ENCODE results near the gene TRIM51. TPM values are rescaled to one million over a fixed set of nuclear protein-coding genes. Genes with fewer than 3 reads are reported as not detected.

Gene TRIM51
- total RNA-seq, 5 donors from 2014 or later (not counting 1 experiment from before 2014, with no cell fraction given), result not detected

DNA sequence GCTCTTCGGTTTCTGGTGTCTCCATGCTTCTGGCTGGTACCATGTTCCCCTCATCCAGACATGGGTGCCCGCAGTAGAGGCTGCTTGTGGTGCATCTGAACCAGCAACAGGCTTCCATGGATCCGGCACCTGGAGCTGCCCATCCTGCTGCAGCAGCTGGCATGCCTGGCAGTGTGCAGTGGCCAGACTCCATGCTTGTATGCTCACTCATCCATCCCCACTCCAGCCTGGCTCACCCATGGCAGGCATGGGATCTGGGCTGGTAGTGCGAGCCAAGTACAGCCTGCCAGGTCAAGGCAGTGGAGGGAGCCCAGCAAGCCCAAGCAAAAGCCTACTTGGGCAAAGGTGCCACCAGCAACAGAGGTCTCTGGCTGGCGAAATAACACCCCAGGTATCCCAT is 37.4 kb downstream of the TRIM51 start:
- H3K9me3 Mint-ChIP-seq, result peaks cover 6 to 34% (median 18%) of the 10 kb centered on the region in 3 donors
- no peak overlapping the region for H3K27ac ChIP-seq (ENCODE audit: low read length)
- H3K27me3 ChIP-seq (replicated peaks in 1 of 2; ENCODE audit: control insufficient read depth in 2 of 2, extremely low read depth in 1 of 2, insufficient read depth in 2 of 2, low read length in 1 of 2), result no peaks in the 10 kb centered on the region
- 77% methylated on average over 4 of the region's 5 CpGs for WGBS (ENCODE audit: insufficient coverage)
- H3K36me3 Mint-ChIP-seq, result no peaks in the 10 kb centered on the region
- no peak overlapping the region for H3K27ac Mint-ChIP-seq
- no peak overlapping the region for H3K4me3 ChIP-seq (ENCODE audit: control insufficient read depth in 1 of 2, extremely low read depth in 1 of 2, low read length in 1 of 2)
- no peaks in the 10 kb centered on the region for H3K27me3 Mint-ChIP-seq
- ATAC-seq (replicated peaks in 1 of 4) (no peak), DNase-seq (no peak)
- no peaks in the 10 kb centered on the region for H3K36me3 ChIP-seq (ENCODE audit: control insufficient read depth in 2 of 2, extremely low read depth in 1 of 2, insufficient read depth in 1 of 2, low read length in 1 of 2)
- H3K4me1 Mint-ChIP-seq, result no peaks in the 10 kb centered on the region
- ChIA-PET CTCF (no interaction called here), POLR2A (no interaction called here)
- no peaks in the 10 kb centered on the region for H3K9me3 ChIP-seq
- no peak overlapping the region for H3K4me3 Mint-ChIP-seq
- no peaks in the 10 kb centered on the region for H3K4me1 ChIP-seq (ENCODE audit: control insufficient read depth in 1 of 2, extremely low read depth in 1 of 2, insufficient read depth in 2 of 2, low read length in 2 of 2)

DNA sequence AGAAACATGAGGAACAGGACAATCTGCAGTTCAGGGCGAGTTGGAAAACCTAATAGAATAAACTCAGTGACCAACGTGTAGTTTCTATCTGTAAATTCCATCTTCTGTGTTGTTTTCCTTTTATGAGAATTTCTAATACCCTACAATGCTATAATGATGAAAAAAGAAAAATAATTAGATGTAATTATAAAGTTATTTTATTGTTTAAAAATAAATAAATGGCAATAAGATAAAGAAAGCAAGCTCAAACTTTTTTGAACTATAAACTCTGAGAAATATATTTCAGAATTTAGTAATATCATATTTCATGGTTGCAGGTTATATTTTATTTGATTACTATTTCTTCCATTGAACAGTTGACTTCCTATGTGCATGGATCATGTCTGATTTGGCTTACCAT is 53.2 kb downstream of the TRIM51 start, which contains the start of gene OR5I1:
Gene OR5I1, minus strand, starts transcription at position 101 of the 400 bp plus-strand sequence. Its CDS starts 0 bp downstream, at position 101.
- Mint-ChIP-seq H3K9me3 (peaks cover 3 to 11% (median 10%) of the 10 kb centered on the region in 3 donors), H3K4me1 (no peaks in the 10 kb centered on the region), H3K27ac (no peak within 1 kb of the TSS), H3K27me3 (no peaks in the 10 kb centered on the region), H3K36me3 (no peaks in the 10 kb centered on the region), H3K4me3 (no peak within 1 kb of the TSS)
- no CpG with 5 or more reads among the region's 2 CpGs for WGBS (ENCODE audit: insufficient coverage)
- ATAC-seq (replicated peaks in 1 of 4) (no peak), DNase-seq (no peak)
- H3K9me3 ChIP-seq, result peaks cover 3% of the 10 kb centered on the region
- ChIA-PET CTCF (no interaction called here), POLR2A (no interaction called here)
- no peak within 1 kb of the TSS for H3K27ac ChIP-seq (ENCODE audit: low read length)
- H3K4me3 ChIP-seq (ENCODE audit: control insufficient read depth in 1 of 2, extremely low read depth in 1 of 2, low read length in 1 of 2), result no peak within 1 kb of the TSS
- H3K4me1 ChIP-seq (ENCODE audit: control insufficient read depth in 1 of 2, extremely low read depth in 1 of 2, insufficient read depth in 2 of 2, low read length in 2 of 2), result no peaks in the 10 kb centered on the region
- H3K36me3 ChIP-seq (ENCODE audit: control insufficient read depth in 2 of 2, extremely low read depth in 1 of 2, insufficient read depth in 1 of 2, low read length in 1 of 2), result no peaks in the 10 kb centered on the region
- H3K27me3 ChIP-seq (replicated peaks in 1 of 2; ENCODE audit: control insufficient read depth in 2 of 2, extremely low read depth in 1 of 2, insufficient read depth in 2 of 2, low read length in 1 of 2), result no peaks in the 10 kb centered on the region

Other genes with a start within 250 kb of the TRIM51 start
- gene OR4P4, start 248.2 kb upstream of the TRIM51 start, total RNA-seq, result not detected
- gene OR4S2, start 235.0 kb upstream of the TRIM51 start, total RNA-seq, result not detected
- gene OR4C6, start 221.1 kb upstream of the TRIM51 start, total RNA-seq, result not detected
- gene OR5D13, start 109.9 kb upstream of the TRIM51 start, total RNA-seq, result not detected
- gene OR5D14, start 87.7 kb upstream of the TRIM51 start, total RNA-seq, result not detected
- not detected for gene OR5L1, start 71.9 kb upstream of the TRIM51 start, total RNA-seq
- not detected for gene OR5D18, start 63.7 kb upstream of the TRIM51 start, total RNA-seq
- gene OR5L2, start 56.1 kb upstream of the TRIM51 start, total RNA-seq, result not detected
- gene OR5D16, start 44.5 kb upstream of the TRIM51 start, total RNA-seq, result not detected
- gene OR5W2, start 31.3 kb downstream of the TRIM51 start, total RNA-seq, result not detected
- gene OR5I1, start 53.1 kb downstream of the TRIM51 start, total RNA-seq, result not detected
- not detected for gene OR10AG1, start 86.6 kb downstream of the TRIM51 start, total RNA-seq
- gene OR5F1, start 111.3 kb downstream of the TRIM51 start, total RNA-seq, result not detected
- not detected for gene OR5AS1, start 144.4 kb downstream of the TRIM51 start, total RNA-seq
- not detected for gene OR8I2, start 210.0 kb downstream of the TRIM51 start, total RNA-seq
- not detected for gene OR8H2, start 220.4 kb downstream of the TRIM51 start, total RNA-seq
- not detected for gene OR8H3, start 239.1 kb downstream of the TRIM51 start, total RNA-seq

All from T-cell (primary cell).